ENCODE measurements around the gene PPARD. TPM values are rescaled to one million over a fixed set of nuclear protein-coding genes. Genes with fewer than 3 reads are reported as not detected.
"Not testable (repeated sequence)": the region's sequence is repeated elsewhere in the genome, so short reads cannot be mapped to it uniquely, and the experiment has no call there.

The PPARD gene
- total and polyA plus RNA-seq, 8 donors, result 2.6 to 34.6 (median 17.9) TPM

- TF ChIP-seq EP300 (IDR thresholded peaks at IDR 0.05) (no peak), CTCF (IDR thresholded peaks at IDR 0.05) (no peak), POLR2A (IDR thresholded peaks at IDR 0.05) (no peak), POLR2AphosphoS5 (IDR thresholded peaks at IDR 0.05) (no peak)
- intact Hi-C loops (cut with DNase I; ENCODE audit: low total_unique reads), result no loop called here
- DNase-seq, result no peak
- WGBS, 5 donors, result 77 to 95% (median 87%) methylated on average over 4 of the region's 4 CpGs
- no peaks in the 10 kb centered on the region for H3K27me3 ChIP-seq
- no peak overlapping the region for H3K27ac ChIP-seq
- H3K36me3 ChIP-seq, result no peaks in the 10 kb centered on the region
- no peak overlapping the region for H3K4me3 ChIP-seq
- H3K4me1 ChIP-seq, result peaks cover 5 to 30% (median 16%) of the 10 kb centered on the region in 4 donors
- H3K9me3 ChIP-seq, result no peaks in the 10 kb centered on the region
Observed at GRCh38 chr6:35386989-35387388, 44.6 kb downstream of the PPARD start.

- no peak overlapping the region for H3K4me3 ChIP-seq
- 82 to 97% (median 91%) methylated on average over 5 of the region's 5 CpGs for WGBS, 5 donors
- H3K36me3 ChIP-seq, result no peaks in the 10 kb centered on the region
- no peaks in the 10 kb centered on the region for H3K9me3 ChIP-seq
- DNase-seq, result no peak
- intact Hi-C loops (cut with DNase I; ENCODE audit: low total_unique reads), result no loop called here
- no peak for TF ChIP-seq EP300 (IDR thresholded peaks at IDR 0.05)
- no peak for TF ChIP-seq POLR2AphosphoS5 (IDR thresholded peaks at IDR 0.05)
- TF ChIP-seq CTCF (IDR thresholded peaks at IDR 0.05), result no peak
- no peak for TF ChIP-seq POLR2A (IDR thresholded peaks at IDR 0.05)
- H3K27ac ChIP-seq, result no peak overlapping the region
- peaks cover 15 to 41% (median 26%) of the 10 kb centered on the region in 4 donors for H3K4me1 ChIP-seq
- no peaks in the 10 kb centered on the region for H3K27me3 ChIP-seq
Observed at GRCh38 chr6:35388030-35388429, 45.7 kb downstream of the PPARD start.

GRCh38 chr6:35388772-35389352, 46.5 kb downstream of the PPARD start:
- WGBS, 5 donors, result 95 to 99% (median 97%) methylated on average over 5 of the region's 5 CpGs
- Histone ChIP-seq H3K9me3 (no peaks in the 10 kb centered on the region), H3K36me3 (no peaks in the 10 kb centered on the region), H3K27ac (no peak overlapping the region), H3K27me3 (no peaks in the 10 kb centered on the region), H3K4me3 (no peak overlapping the region), H3K4me1 (peaks cover 15 to 49% (median 31%) of the 10 kb centered on the region in 4 donors)
- TF ChIP-seq EP300 (IDR thresholded peaks at IDR 0.05) (no peak), POLR2A (IDR thresholded peaks at IDR 0.05) (no peak), CTCF (IDR thresholded peaks at IDR 0.05) (no peak), POLR2AphosphoS5 (IDR thresholded peaks at IDR 0.05) (no peak)
- intact Hi-C loops (cut with DNase I; ENCODE audit: low total_unique reads), result no loop called here
- no peak for DNase-seq

- H3K27me3 ChIP-seq; DNase-seq; H3K9me3 ChIP-seq; H3K27ac ChIP-seq; H3K36me3 ChIP-seq; intact Hi-C loops (cut with DNase I; ENCODE audit: low total_unique reads); H3K4me3 ChIP-seq: not testable (repeated sequence)
- H3K4me1 ChIP-seq, result peaks cover 19 to 54% (median 33%) of the 10 kb centered on the region in 4 donors
- 81 to 96% (median 94%) methylated on average over 9 of the region's 9 CpGs for WGBS, 5 donors
Observed at GRCh38 chr6:35389386-35389785, 47.0 kb downstream of the PPARD start.

- H3K36me3 ChIP-seq, result peaks cover 0 to 3% (median 0%) of the 10 kb centered on the region in 4 donors
- H3K27ac ChIP-seq, result peak overlapping the region; percentile 76 to 89 (median 83)
- no peaks in the 10 kb centered on the region for H3K27me3 ChIP-seq
- 43 to 55% (median 49%) methylated on average over 7 of the region's 7 CpGs for WGBS, 5 donors
- DNase-seq, result peak; percentile 38 to 39
- no peak overlapping the region for H3K4me3 ChIP-seq
- H3K4me1 ChIP-seq, result peaks cover 19 to 58% (median 32%) of the 10 kb centered on the region in 4 donors
- peak in 2 of 3 donors; percentile 46 to 88 for TF ChIP-seq POLR2AphosphoS5 (IDR thresholded peaks at IDR 0.05)
- no peak for TF ChIP-seq POLR2A (IDR thresholded peaks at IDR 0.05)
- peak in 1 of 7 experiments; percentile 9 for TF ChIP-seq CTCF (IDR thresholded peaks at IDR 0.05)
- intact Hi-C loops (cut with DNase I; ENCODE audit: low total_unique reads), result no loop called here
- no peaks in the 10 kb centered on the region for H3K9me3 ChIP-seq
Observed at GRCh38 chr6:35391240-35391968, 49.0 kb downstream of the PPARD start.
